ENCODE results near the gene HSPA1A.

HSPA1A gene

GRCh38 chr6:31825553-31825952 is 10.2 kb downstream of the HSPA1A start:
- H3K4me3 ChIP-seq (ENCODE audit: low read depth, low read length) = no peak overlapping the region
- no peak for DNase-seq (ENCODE audit: low read depth)
- TF ChIP-seq CTCF (IDR thresholded peaks at IDR 0.05; ENCODE audit: low read depth, low read length, missing control alignments) = no peak

GRCh38 chr6:31826793-31827285 is 11.5 kb downstream of the HSPA1A start:
- TF ChIP-seq CTCF (IDR thresholded peaks at IDR 0.05; ENCODE audit: low read depth, low read length, missing control alignments) = no peak
- DNase-seq (ENCODE audit: low read depth) = no peak
- H3K4me3 ChIP-seq (ENCODE audit: low read depth, low read length) = peak overlapping the region; percentile 77

GRCh38 chr6:31827286-31828079 is 12.1 kb downstream of the HSPA1A start, which contains the start of gene HSPA1B:
TSS of gene HSPA1B (plus strand) at chr6:31827738. CDS start at chr6:31827951, 213 bp downstream.
- TF ChIP-seq CTCF (IDR thresholded peaks at IDR 0.05; ENCODE audit: low read depth, low read length, missing control alignments) = no peak
- peak; percentile 96 for DNase-seq (ENCODE audit: low read depth)
- H3K4me3 ChIP-seq (ENCODE audit: low read depth, low read length) = peak within 1 kb of the TSS; percentile 77

GRCh38 chr6:31829633-31830283 is 14.4 kb downstream of the HSPA1A start:
- no peak for DNase-seq (ENCODE audit: low read depth)
- peak overlapping the region; percentile 60 for H3K4me3 ChIP-seq (ENCODE audit: low read depth, low read length)
- TF ChIP-seq CTCF (IDR thresholded peaks at IDR 0.05; ENCODE audit: low read depth, low read length, missing control alignments) = peak; percentile 12

- no peak for DNase-seq (ENCODE audit: low read depth)
- TF ChIP-seq CTCF (IDR thresholded peaks at IDR 0.05; ENCODE audit: low read depth, low read length, missing control alignments) = no peak
- peak overlapping the region; percentile 60 for H3K4me3 ChIP-seq (ENCODE audit: low read depth, low read length)
Measured at GRCh38 chr6:31830886-31831335, 15.6 kb downstream of the HSPA1A start.

GRCh38 chr6:31831350-31832215 is 16.2 kb downstream of the HSPA1A start:
- peak overlapping the region; percentile 60; the same call in 1 of the 2 replicates for H3K4me3 ChIP-seq (ENCODE audit: low read depth, low read length)
- DNase-seq (ENCODE audit: low read depth) = no peak
- TF ChIP-seq CTCF (IDR thresholded peaks at IDR 0.05; ENCODE audit: low read depth, low read length, missing control alignments) = no peak

Data from GM12864 (cell line).